ENCODE measurements around the gene DNMT1. TPM values are rescaled to one million over a fixed set of nuclear protein-coding genes. Genes with fewer than 3 reads are reported as not detected.

The DNMT1 gene
- total and polyA plus RNA-seq, 2 donors (not counting 1 experiment from before 2014, with no cell fraction given): 53.0 to 119 TPM

- Histone ChIP-seq H3K4me1 (ENCODE audit: control insufficient read depth in 2 of 2, insufficient read depth in 2 of 2, low read length in 2 of 2) (peaks cover 6 to 16% of the 10 kb centered on the region in 2 donors), H3K9me3 (ENCODE audit: control extremely low read depth in 1 of 3, control insufficient read depth in 2 of 3, insufficient read depth in 1 of 3, low read length in 2 of 3) (no peaks in the 10 kb centered on the region), H2AFZ (ENCODE audit: insufficient read depth, low read depth, low read length, poor library complexity, severe bottlenecking) (peak within 1 kb of the TSS; percentile 91), H4K20me1 (ENCODE audit: control insufficient read depth, insufficient read depth, low read length, poor library complexity, severe bottlenecking) (no peaks in the 10 kb centered on the region), H3K79me2 (ENCODE audit: control insufficient read depth, insufficient read depth, low read length) (peaks cover 9% of the 10 kb centered on the region), H3K4me3 (ENCODE audit: control extremely low read depth in 1 of 5, extremely low read depth in 1 of 5, insufficient read depth in 1 of 5, low read depth in 2 of 5, low read length in 4 of 5) (peak within 1 kb of the TSS; percentile 50 to 99 (median 96)), H3K9ac (ENCODE audit: low read length) (peak within 1 kb of the TSS; percentile 96), H3K27ac (ENCODE audit: low read length in 2 of 2) (peak within 1 kb of the TSS; percentile 70 to 80), H3K27me3 (replicated peaks in 1 of 4; ENCODE audit: control extremely low read depth in 1 of 4, control insufficient read depth in 3 of 4, insufficient read depth in 4 of 4, low read length in 3 of 4) (no peaks in the 10 kb centered on the region), H3K4me2 (replicated peaks; ENCODE audit: low read depth, low read length, poor library complexity, severe bottlenecking) (peak within 1 kb of the TSS; percentile 100), H3K36me3 (replicated peaks in 1 of 2; ENCODE audit: control extremely low read depth in 1 of 2, control insufficient read depth in 1 of 2, extremely low read depth in 1 of 2, insufficient read depth in 2 of 2, low read length in 1 of 2) (peaks cover 0 to 8% of the 10 kb centered on the region in 2 experiments)
- ATAC-seq (ENCODE audit: low read depth) (peak; percentile 97), DNase-seq (peak; percentile 91)
- peaks cover 16% of the 10 kb centered on the region for H3K4me1 Mint-ChIP-seq
- H3K9me3 Mint-ChIP-seq (ENCODE audit: insufficient read depth): no peaks in the 10 kb centered on the region
- POLR2A ChIA-PET: interaction anchor here (0.6 to 0.7 kb wide), 4 partner anchors 10 to 953 kb away, joined by 3 to 4 read pairs (median 4); partner anchors contain the start of genes ANGPTL6 and EIF3G
- intact Hi-C loops (cut with micrococcal nuclease): loop anchor here (1.0 to 10.0 kb wide), 4 partner anchors 10 to 109 kb away; partner anchors contain the start of genes DNMT1 and PPAN
- peak within 1 kb of the TSS; percentile 82 for H3K27ac Mint-ChIP-seq
- TF ChIP-seq CTCF (IDR thresholded peaks at IDR 0.05) (no peak), EZH2 (IDR thresholded peaks at IDR 0.05; ENCODE audit: borderline replicate concordance, insufficient read depth, low read depth, low read length, poor library complexity, severe bottlenecking) (no peak)
- H3K4me3 Mint-ChIP-seq: peak within 1 kb of the TSS; percentile 89
- CTCF ChIA-PET: no interaction called here
- no peaks in the 10 kb centered on the region for H3K27me3 Mint-ChIP-seq
- 4% methylated on average over 79 of the region's 81 CpGs for WGBS (ENCODE audit: insufficient coverage)
Measured at GRCh38 chr19:10085641-10086590, 108.8 kb downstream of the DNMT1 start, which contains the start of gene SHFL. Gene SHFL (plus strand): TSS chr19:10086317. CDS start chr19:10086428, 111 bp downstream.
